ENCODE measurements around the gene CYP21A2. TPM values are rescaled to one million over a fixed set of nuclear protein-coding genes. Genes with fewer than 3 reads are reported as not detected.
"Not testable (repeated sequence)": the region's sequence is repeated elsewhere in the genome, so short reads cannot be mapped to it uniquely, and the experiment has no call there.

The CYP21A2 gene
- not detected for polyA plus RNA-seq (2012; ENCODE audit: missing spikeins)

DNA sequence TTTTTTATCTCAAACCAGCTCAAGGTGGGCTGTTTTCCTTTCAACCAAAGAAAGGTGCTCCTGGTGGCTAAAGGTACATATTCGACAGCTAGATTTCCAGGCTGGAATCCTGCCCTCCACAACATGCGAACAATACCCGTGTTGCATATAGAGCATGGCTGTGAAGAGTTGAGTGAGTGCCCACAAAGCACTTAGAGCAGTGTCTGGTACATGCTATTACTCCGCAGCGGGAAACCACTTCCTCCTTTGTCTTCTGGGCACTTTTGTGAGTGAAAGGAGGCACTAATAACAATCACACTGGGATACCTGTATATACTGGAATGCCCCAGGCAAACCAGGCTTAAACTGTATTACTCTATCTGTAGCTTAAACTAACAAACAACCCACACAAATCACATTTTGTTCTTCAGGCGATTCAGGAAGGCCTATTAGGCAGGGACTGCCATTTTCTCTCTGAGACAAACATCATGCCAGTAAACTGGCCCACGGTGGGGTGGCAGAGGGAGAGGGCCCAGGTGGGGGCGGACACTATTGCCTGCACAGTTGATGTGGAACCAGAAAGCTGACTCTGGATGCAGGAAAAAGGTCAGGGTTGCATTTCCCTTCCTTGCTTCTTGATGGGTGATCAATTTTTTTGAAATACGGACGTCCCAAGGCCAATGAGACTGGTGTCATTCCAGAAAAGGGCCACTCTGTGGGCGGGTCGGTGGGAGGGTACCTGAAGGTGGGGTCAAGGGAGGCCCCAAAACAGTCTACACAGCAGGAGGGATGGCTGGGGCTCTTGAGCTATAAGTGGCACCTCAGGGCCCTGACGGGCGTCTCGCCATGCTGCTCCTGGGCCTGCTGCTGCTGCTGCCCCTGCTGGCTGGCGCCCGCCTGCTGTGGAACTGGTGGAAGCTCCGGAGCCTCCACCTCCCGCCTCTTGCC, at the start of gene CYP21A2:
Gene CYP21A2 (plus strand): TSS at position 818 of the 927 bp plus-strand sequence. CDS start 8 bp downstream, at position 826.
- not testable (repeated sequence) for DNase-seq (ENCODE audit: insufficient read length); FAIRE-seq

- not testable (repeated sequence) for FAIRE-seq; DNase-seq (ENCODE audit: insufficient read length)
Observed at GRCh38 chr6:31989363-31989762, 48.9 kb upstream of the CYP21A2 start.

DNA sequence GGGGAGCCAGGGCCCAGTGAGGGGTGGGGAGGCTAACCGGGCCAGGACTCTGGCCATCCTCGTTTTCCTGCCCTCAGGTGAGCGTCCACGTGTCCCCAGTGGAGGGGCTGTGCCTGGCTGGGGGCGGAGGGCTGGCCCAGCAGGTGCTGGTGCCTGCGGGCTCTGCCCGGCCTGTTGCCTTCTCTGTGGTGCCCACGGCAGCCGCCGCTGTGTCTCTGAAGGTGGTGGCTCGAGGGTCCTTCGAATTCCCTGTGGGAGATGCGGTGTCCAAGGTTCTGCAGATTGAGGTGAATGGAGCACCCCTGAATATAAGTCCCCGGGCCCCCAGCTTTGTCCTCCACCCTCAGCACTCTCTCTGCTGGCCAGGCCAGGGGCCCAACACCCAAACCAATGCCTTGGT, 43.8 kb upstream of the CYP21A2 start:
- not testable (repeated sequence) for FAIRE-seq; DNase-seq (ENCODE audit: insufficient read length)

DNA sequence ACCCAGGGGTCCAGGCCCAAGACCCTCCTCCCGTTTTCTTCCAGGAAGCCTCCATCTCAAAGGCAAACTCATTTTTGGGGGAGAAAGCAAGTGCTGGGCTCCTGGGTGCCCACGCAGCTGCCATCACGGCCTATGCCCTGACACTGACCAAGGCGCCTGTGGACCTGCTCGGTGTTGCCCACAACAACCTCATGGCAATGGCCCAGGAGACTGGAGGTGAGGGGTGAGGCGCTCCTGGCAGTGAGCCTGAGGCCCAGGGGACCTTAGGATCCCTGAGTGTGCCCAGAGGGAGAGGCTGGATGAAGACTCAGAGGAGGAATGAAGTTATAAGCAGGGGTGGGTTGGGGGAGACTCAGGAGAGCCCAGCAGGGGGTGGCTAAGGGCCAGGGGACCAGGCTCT, 41.8 kb upstream of the CYP21A2 start:
- not testable (repeated sequence) for FAIRE-seq; DNase-seq (ENCODE audit: insufficient read length)

GRCh38 chr6:32002546-32003268, 35.5 kb upstream of the CYP21A2 start:
- not testable (repeated sequence) for DNase-seq (ENCODE audit: insufficient read length); FAIRE-seq

- DNase-seq (ENCODE audit: insufficient read length); FAIRE-seq: not testable (repeated sequence)
Observed at GRCh38 chr6:32003301-32003700, 34.9 kb upstream of the CYP21A2 start.

GRCh38 chr6:32004393-32004792, 33.8 kb upstream of the CYP21A2 start:
- FAIRE-seq: not testable (repeated sequence)

GRCh38 chr6:32004864-32005537, 33.2 kb upstream of the CYP21A2 start:
- not testable (repeated sequence) for DNase-seq (ENCODE audit: insufficient read length); FAIRE-seq

More at GRCh38 chr6:32004393-32004792, 33.8 kb upstream of the CYP21A2 start:
- not testable (repeated sequence) for DNase-seq (ENCODE audit: insufficient read length)

GRCh38 chr6:32005538-32005880, 32.7 kb upstream of the CYP21A2 start:
- DNase-seq (ENCODE audit: insufficient read length); FAIRE-seq: not testable (repeated sequence)

GRCh38 chr6:32005991-32006529, 32.2 kb upstream of the CYP21A2 start:
- DNase-seq (ENCODE audit: insufficient read length); FAIRE-seq: not testable (repeated sequence)

DNA sequence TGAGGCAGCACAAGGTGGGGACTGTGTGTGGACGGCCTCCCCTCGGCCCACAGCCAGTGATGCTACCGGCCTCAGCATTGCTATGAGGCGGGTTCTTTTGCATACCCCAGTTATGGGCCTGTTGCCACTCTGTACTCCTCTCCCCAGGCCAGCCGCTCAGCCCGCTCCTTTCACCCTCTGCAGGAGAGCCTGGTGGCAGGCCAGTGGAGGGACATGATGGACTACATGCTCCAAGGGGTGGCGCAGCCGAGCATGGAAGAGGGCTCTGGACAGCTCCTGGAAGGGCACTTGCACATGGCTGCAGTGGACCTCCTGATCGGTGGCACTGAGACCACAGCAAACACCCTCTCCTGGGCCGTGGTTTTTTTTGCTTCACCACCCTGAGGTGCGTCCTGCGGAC, 31.1 kb upstream of the CYP21A2 start:
- not testable (repeated sequence) for DNase-seq (ENCODE audit: insufficient read length); FAIRE-seq

DNA sequence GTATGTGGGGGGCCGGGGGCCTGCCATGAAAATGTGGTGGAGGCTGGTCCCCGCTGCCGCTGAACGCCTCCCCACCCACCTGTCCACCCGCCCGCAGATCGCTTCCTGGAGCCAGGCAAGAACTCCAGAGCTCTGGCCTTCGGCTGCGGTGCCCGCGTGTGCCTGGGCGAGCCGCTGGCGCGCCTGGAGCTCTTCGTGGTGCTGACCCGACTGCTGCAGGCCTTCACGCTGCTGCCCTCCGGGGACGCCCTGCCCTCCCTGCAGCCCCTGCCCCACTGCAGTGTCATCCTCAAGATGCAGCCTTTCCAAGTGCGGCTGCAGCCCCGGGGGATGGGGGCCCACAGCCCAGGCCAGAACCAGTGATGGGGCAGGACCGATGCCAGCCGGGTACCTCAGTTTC, 30.2 kb upstream of the CYP21A2 start:
- not testable (repeated sequence) for FAIRE-seq; DNase-seq (ENCODE audit: insufficient read length)

DNA sequence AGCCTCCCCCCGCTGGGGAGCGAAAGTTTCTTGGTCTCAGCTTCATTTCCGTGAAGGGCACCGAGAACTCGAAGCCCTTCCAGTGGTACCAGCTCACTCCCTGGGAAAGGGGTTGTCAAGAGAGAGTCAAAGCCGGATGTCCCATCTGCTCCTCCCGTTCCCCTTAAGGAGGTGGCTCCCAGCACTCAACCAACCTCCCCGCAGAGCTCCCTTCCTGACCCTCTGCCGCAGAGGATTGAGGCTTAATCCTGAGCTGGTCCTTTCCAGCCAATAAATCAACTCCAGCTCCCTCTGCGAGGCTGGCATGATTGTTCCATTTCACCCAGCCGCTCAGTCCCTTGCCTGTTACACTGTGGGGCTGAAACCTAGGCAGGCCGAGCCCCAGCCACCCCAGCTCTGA, 29.6 kb upstream of the CYP21A2 start:
- FAIRE-seq: not testable (repeated sequence)

GRCh38 chr6:32009537-32009936, 28.7 kb upstream of the CYP21A2 start:
- DNase-seq (ENCODE audit: insufficient read length); FAIRE-seq: not testable (repeated sequence)

More for the DNA sequence above, 29.6 kb upstream of the CYP21A2 start:
- not testable (repeated sequence) for DNase-seq (ENCODE audit: insufficient read length)

GRCh38 chr6:32010856-32011530, 27.2 kb upstream of the CYP21A2 start:
- FAIRE-seq; DNase-seq (ENCODE audit: insufficient read length): not testable (repeated sequence)

GRCh38 chr6:32012941-32013617, 25.1 kb upstream of the CYP21A2 start:
- DNase-seq (ENCODE audit: insufficient read length); FAIRE-seq: not testable (repeated sequence)

DNA sequence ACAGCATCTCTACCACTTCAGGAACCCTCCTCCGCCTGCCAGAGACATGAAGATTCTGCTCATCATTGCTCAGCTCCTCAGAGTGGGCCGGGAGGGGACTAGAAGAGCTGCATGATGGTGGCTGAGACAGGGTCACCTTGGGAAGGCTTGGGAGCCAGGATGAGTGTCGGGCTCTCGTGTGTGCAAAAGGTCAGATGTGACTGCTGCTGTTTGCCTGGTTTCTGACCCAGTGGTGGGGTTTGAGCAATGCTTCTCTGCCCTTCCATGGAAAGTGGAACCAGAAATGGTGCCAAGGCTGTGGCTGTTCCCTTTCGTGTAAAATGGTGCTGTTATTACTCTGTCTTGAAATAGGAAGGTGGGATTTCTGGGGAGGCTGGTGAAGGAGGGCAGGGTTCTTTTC, 24.5 kb upstream of the CYP21A2 start:
- not testable (repeated sequence) for FAIRE-seq

GRCh38 chr6:32014547-32014946, 23.7 kb upstream of the CYP21A2 start, which contains the start of gene C4B:
Gene C4B, plus strand, starts transcription at chr6:32014795. Its CDS starts 51 bp downstream, at chr6:32014846.
- not testable (repeated sequence) for DNase-seq (ENCODE audit: insufficient read length)
- FAIRE-seq: peak; percentile 36

More for the DNA sequence above, 24.5 kb upstream of the CYP21A2 start:
- DNase-seq (ENCODE audit: insufficient read length): not testable (repeated sequence)

GRCh38 chr6:32022100-32022499, 16.1 kb upstream of the CYP21A2 start:
- not testable (repeated sequence) for DNase-seq (ENCODE audit: insufficient read length)
- FAIRE-seq: peak; percentile 36

All from GM12892 (cell line).